Transverse colon (tissue), 4 donors: ENCODE measurements around the gene DDX51. TPM values are rescaled to one million over a fixed set of nuclear protein-coding genes. Genes with fewer than 3 reads are reported as not detected.

Experiments used
- DNase-seq: peaks from one replicate; pipeline ENCODE4 v3.0.0-alpha.2; 2019
- H3K27ac ChIP-seq, 4 donors: fragments of 200-600 bp; sonication (generic); 2 replicates each; pipeline ENCODE4 v1.5.1; 2016 to 2018; ENCODE audit warnings: inconsistent platforms in 4 of 4
- H3K27me3 ChIP-seq: fragments of 200-600 bp; sonication (generic); 2 replicates; pipeline ENCODE4 v1.5.1; 2017; ENCODE audit warnings: inconsistent platforms
- H3K36me3 ChIP-seq, 4 donors: fragments of 200-600 bp; sonication (generic); 2 replicates each; pipeline ENCODE4 v1.5.1; 2017 to 2019; ENCODE audit warnings: inconsistent platforms in 4 of 4
- H3K4me1 ChIP-seq, 4 donors: fragments of 200-600 bp; sonication (generic); 2 replicates each; pipeline ENCODE4 v1.5.1; 2017 to 2020; ENCODE audit warnings: inconsistent platforms in 4 of 4
- H3K4me3 ChIP-seq, 4 donors: fragments of 200-600 bp; sonication (generic); 1 replicate in 1 of 4; 2 replicates in 3 of 4; pipeline versions ENCODE4 v1.5.1 to v1.6.1; 2017 to 2019; ENCODE audit warnings: inconsistent platforms in 4 of 4
- H3K9me3 ChIP-seq, 2 donors: fragments of 200-600 bp; sonication (generic); 2 replicates each; pipeline ENCODE4 v1.5.1; 2017 to 2019; ENCODE audit warnings: inconsistent platforms in 2 of 2
- CTCF ChIP-seq, 5 experiments: fragments of 200-600 bp in 3 of 5; fragments of 450-650 bp in 2 of 5; sonication (generic) in 3 of 5; IDR thresholded peaks; 1 replicate in 2 of 5; 2 replicates in 3 of 5; pipeline ENCODE4 v1.5.1; 2016 to 2017; ENCODE audit warnings: antibody characterized with exemption in 5 of 5, inconsistent platforms in 3 of 5, mild to moderate bottlenecking in 2 of 5, moderate library complexity in 1 of 5
- EP300 ChIP-seq: sonication (generic); formaldehyde crosslinking; IDR thresholded peaks from one replicate; pipeline ENCODE4 v1.6.1; 2017; ENCODE audit warnings: antibody characterized with exemption, low read depth
- POLR2A ChIP-seq: fragments of 450-650 bp; IDR thresholded peaks from one replicate; pipeline ENCODE4 v1.6.1; 2016; ENCODE audit warnings: antibody characterized with exemption, mild to moderate bottlenecking, moderate library complexity
- POLR2AphosphoS5 ChIP-seq, 3 donors: sonication (generic); formaldehyde crosslinking; IDR thresholded peaks; one replicate each; pipeline ENCODE4 v1.6.1; 2016; ENCODE audit warnings: antibody characterized with exemption in 3 of 3
- WGBS, 2 donors: methylation state at CpG; one replicate each; pipeline ENCODE4 v1.1.5; 2018; ENCODE audit warnings: low coverage in 1 of 2; 5-methylcytosine and 5-hydroxymethylcytosine counted together
- in situ Hi-C, 4 donors: fragments of 200-750 bp; cut with MboI; loops; one replicate each; pipeline versions ENCODE4 v1.15.0 to v1.15.1; 2017; ENCODE audit warnings: low sequenced_read_pairs in 3 of 4, low pct_ligation_motif_present in 1 of 4, low pct_unique_long_range_greater_than_20kb in 1 of 4
- intact Hi-C: fragments of 100-400 bp; cut with DNase I; formaldehyde crosslinking; loops from one replicate; pipeline ENCODE4 v1.15.1; 2023; ENCODE audit warnings: low total_unique reads
- total RNA-seq, 4 donors: library from RNA; depleted of rRNA; stranded (reverse); fragments of >200 nt; gene quantifications; one replicate each; pipeline ENCODE4 v1.1.0, GENCODE V29; 2016

Gene DDX51
- total RNA-seq, 4 donors from 2014 or later, result 5.3 to 52.7 (median 21.2) TPM

GRCh38 chr12:132174015-132174838, 30.1 kb upstream of the DDX51 start:
- intact Hi-C loops, result no loop called here
- Histone ChIP-seq H3K9me3 (no peaks in the 10 kb centered on the region), H3K36me3 (no peaks in the 10 kb centered on the region), H3K27me3 (peaks cover 67% of the 10 kb centered on the region), H3K4me1 (no peaks in the 10 kb centered on the region), H3K4me3 (no peak overlapping the region), H3K27ac (no peak overlapping the region)
- in situ Hi-C loops, result no loop called here
- 79% methylated on average over 28 of the region's 30 CpGs; no CpG with 5 or more reads in 1 of the 2 donors for WGBS, 2 donors
- TF ChIP-seq POLR2A (no peak), CTCF (IDR thresholded peaks at IDR 0.05) (no peak), POLR2AphosphoS5 (IDR thresholded peaks at IDR 0.05) (no peak), EP300 (no peak)
- no peak for DNase-seq

- intact Hi-C loops, result no loop called here
- H3K9me3 ChIP-seq, result no peaks in the 10 kb centered on the region
- DNase-seq, result no peak
- in situ Hi-C loops, result no loop called here
- no peaks in the 10 kb centered on the region for H3K36me3 ChIP-seq
- 59% methylated on average over 32 of the region's 35 CpGs; no CpG with 5 or more reads in 1 of the 2 donors for WGBS, 2 donors
- H3K4me1 ChIP-seq, result no peaks in the 10 kb centered on the region
- H3K27ac ChIP-seq, result no peak overlapping the region
- peaks cover 67% of the 10 kb centered on the region for H3K27me3 ChIP-seq
- TF ChIP-seq POLR2A (no peak), CTCF (IDR thresholded peaks at IDR 0.05) (no peak), POLR2AphosphoS5 (IDR thresholded peaks at IDR 0.05) (no peak), EP300 (no peak)
- no peak overlapping the region for H3K4me3 ChIP-seq
Observed at GRCh38 chr12:132173135-132174014, 29.3 kb upstream of the DDX51 start.

GRCh38 chr12:132172619-132173018, 28.5 kb upstream of the DDX51 start:
- H3K4me3 ChIP-seq, result no peak overlapping the region
- TF ChIP-seq CTCF (IDR thresholded peaks at IDR 0.05) (no peak), POLR2A (no peak), EP300 (no peak), POLR2AphosphoS5 (IDR thresholded peaks at IDR 0.05) (no peak)
- intact Hi-C loops, result no loop called here
- WGBS, 2 donors, result 63% methylated on average over 15 of the region's 15 CpGs; no CpG with 5 or more reads in 1 of the 2 donors
- peaks cover 63% of the 10 kb centered on the region for H3K27me3 ChIP-seq
- H3K4me1 ChIP-seq, result no peaks in the 10 kb centered on the region
- no peak for DNase-seq
- in situ Hi-C loops, result no loop called here
- H3K9me3 ChIP-seq, result no peaks in the 10 kb centered on the region
- H3K27ac ChIP-seq, result no peak overlapping the region
- no peaks in the 10 kb centered on the region for H3K36me3 ChIP-seq

GRCh38 chr12:132171968-132172521, 27.9 kb upstream of the DDX51 start:
- no peak for DNase-seq
- H3K4me3 ChIP-seq, result no peak overlapping the region
- H3K36me3 ChIP-seq, result no peaks in the 10 kb centered on the region
- H3K4me1 ChIP-seq, result no peaks in the 10 kb centered on the region
- 66 to 87% methylated on average over 7 to 28 of the region's 28 CpGs for WGBS, 2 donors
- intact Hi-C loops, result no loop called here
- in situ Hi-C loops, result no loop called here
- TF ChIP-seq POLR2AphosphoS5 (IDR thresholded peaks at IDR 0.05), result no peak
- H3K27ac ChIP-seq, result no peak overlapping the region
- no peaks in the 10 kb centered on the region for H3K9me3 ChIP-seq
- H3K27me3 ChIP-seq, result peaks cover 59% of the 10 kb centered on the region
